K562 (cell line): ENCODE data around the gene RBM26. TPM values are rescaled to one million over a fixed set of nuclear protein-coding genes. Genes with fewer than 3 reads are reported as not detected.

Experiments
- ATAC-seq: fragments of 200-7000 bp; cut with Tn5 transposase; 3 replicates; pipeline ENCODE4 v1.9.1; 2020; ENCODE audit warnings: moderate library complexity
- BruUV-seq: library from RNA; stranded (reverse); fragments of 400-500 nt; replicated peaks from 2 replicates; lab custom pipeline; 2021; lab: Mats Ljungman, UMichigan
- CTCF ChIA-PET: fragments of 300-600 bp; formaldehyde crosslinking; extraction: SDS; loops from one replicate; lab custom pipeline; 2021; ENCODE audit warnings: low intra/inter-chr PET ratio; lab: Yijun Ruan, JAX
- POLR2A ChIA-PET: fragments of 300-600, 350-650 bp; sonication (Branson Sonifier 250); formaldehyde crosslinking; extraction: SDS; loops from one replicate; lab custom pipeline; 2021; ENCODE audit warnings: antibody characterized with exemption, inconsistent platforms; lab: Yijun Ruan, JAX
- DNase-seq, 4 experiments: peaks; one replicate each; pipeline versions ENCODE4 v3.0.0 to v3.0.0-alpha.2; 2011 to 2018; ENCODE audit warnings: low spot score in 3 of 4, mixed read lengths in 3 of 4; ENCODE audit errors: extremely low read depth in 1 of 4
- FAIRE-seq: peaks from 2 replicates; lab custom pipeline; 2011; peaks lifted over from hg19 to GRCh38; lab: Jason Lieb, UNC
- H2AFZ ChIP-seq: 2 replicates; pipeline ENCODE4 v1.6.0; 2011; ENCODE audit warnings: low read depth, low read length, control low read depth, inconsistent platforms
- H3K27ac ChIP-seq: fragments of 200-600 bp; 3 replicates; pipeline ENCODE4 v1.8.0; 2011; ENCODE audit warnings: low read depth, mild to moderate bottlenecking, control low read depth, inconsistent platforms, low read length, moderate library complexity, mixed read lengths; ENCODE audit errors: extremely low read depth
- H3K27me3 ChIP-seq, 2 experiments: fragments of 300-600 bp in 1 of 2; 2 replicates in 1 of 2; 3 replicates in 1 of 2; pipeline versions ENCODE4 v1.6.0 to v1.8.0; 2011; ENCODE audit warnings: inconsistent platforms in 2 of 2, low read length in 2 of 2, mild to moderate bottlenecking in 1 of 2, mixed read lengths in 1 of 2, moderate library complexity in 1 of 2; ENCODE audit not compliant: control insufficient read depth in 2 of 2, insufficient read depth in 2 of 2
- H3K36me3 ChIP-seq: fragments of 300-600 bp; 3 replicates; pipeline ENCODE4 v1.8.0; 2011; ENCODE audit warnings: mild to moderate bottlenecking, low read length, inconsistent platforms; ENCODE audit not compliant: control insufficient read depth, insufficient read depth
- H3K4me1 ChIP-seq, 2 experiments: fragments of 200-600 bp in 1 of 2; replicated peaks in 1 of 2; 2 replicates in 1 of 2; 3 replicates in 1 of 2; pipeline versions ENCODE4 v1.5.1 to v1.8.0; 2011; ENCODE audit warnings: inconsistent platforms in 2 of 2, low read length in 2 of 2, mild to moderate bottlenecking in 1 of 2, mixed read lengths in 1 of 2, moderate library complexity in 1 of 2; ENCODE audit not compliant: control insufficient read depth in 2 of 2, insufficient read depth in 2 of 2
- H3K4me2 ChIP-seq: 2 replicates; pipeline ENCODE4 v1.6.1; 2011; ENCODE audit warnings: low read length, control low read depth, inconsistent platforms, mixed read lengths; ENCODE audit not compliant: insufficient read depth
- H3K4me3 ChIP-seq: fragments of 200-600 bp; sonication (generic), shearing (Covaris generic); 2 replicates; pipeline ENCODE4 v1.5.1; 2016; ENCODE audit warnings: control low read depth, inconsistent platforms
- H3K79me2 ChIP-seq: fragments of 200-600 bp; 3 replicates; pipeline ENCODE4 v1.8.0; 2011; ENCODE audit warnings: low read length, inconsistent platforms; ENCODE audit not compliant: control insufficient read depth, insufficient read depth
- H3K9ac ChIP-seq, 2 experiments: 2 replicates each; pipeline versions ENCODE4 v1.6.0 to v1.6.1; 2011; ENCODE audit warnings: low read depth in 2 of 2, low read length in 2 of 2, control low read depth in 1 of 2, inconsistent platforms in 1 of 2, mild to moderate bottlenecking in 1 of 2, mixed read lengths in 1 of 2; ENCODE audit not compliant: insufficient read depth in 1 of 2
- H3K9me1 ChIP-seq: one replicate; pipeline ENCODE4 v1.6.0; 2011; ENCODE audit warnings: inconsistent platforms, mild to moderate bottlenecking, low read length, moderate library complexity; ENCODE audit not compliant: control insufficient read depth, insufficient read depth
- H3K9me3 ChIP-seq: replicated peaks from 2 replicates; pipeline ENCODE4 v1.5.1; 2011; ENCODE audit warnings: low read depth, low read length, inconsistent platforms; ENCODE audit not compliant: control insufficient read depth, insufficient read depth
- H4K20me1 ChIP-seq: replicated peaks from 2 replicates; pipeline ENCODE4 v1.6.1; 2011; ENCODE audit warnings: low read length, inconsistent platforms, mixed read lengths; ENCODE audit not compliant: control insufficient read depth, insufficient read depth
- BRF1 ChIP-seq: IDR thresholded peaks from 3 replicates; pipeline ENCODE4 v1.6.1; 2011; ENCODE audit warnings: borderline replicate concordance, mild to moderate bottlenecking; ENCODE audit not compliant: insufficient read length; ENCODE audit errors: extremely low read depth
- E2F3 ChIP-seq: fragments of 250-450 bp; sonication (Bioruptor Pico); IDR thresholded peaks from 2 replicates; pipeline ENCODE4 v1.4.0; 2020; ENCODE audit warnings: mild to moderate bottlenecking
- SIN3A ChIP-seq, 2 experiments: fragments of 150-350 bp in 1 of 2; IDR thresholded peaks; 2 replicates each; pipeline ENCODE4 v1.6.1; 2011 to 2016; ENCODE audit warnings: borderline replicate concordance in 2 of 2, low read depth in 2 of 2, low read length in 2 of 2, mild to moderate bottlenecking in 2 of 2, moderate library complexity in 2 of 2; ENCODE audit not compliant: control insufficient read depth in 1 of 2
- ZNF232 ChIP-seq: sonication (generic); formaldehyde crosslinking; IDR thresholded peaks from 2 replicates; pipeline ENCODE4 v1.8.0; 2022; ENCODE audit warnings: mild to moderate bottlenecking, missing genetic modification reagents
- ZNF586 ChIP-seq: fragments of 450-650 bp; formaldehyde crosslinking; conservative IDR thresholded peaks from 2 replicates; pipeline ENCODE4 v1.4.0; 2020; ENCODE audit warnings: mild to moderate bottlenecking, moderate library complexity
- ZNF830 ChIP-seq: fragments of 250-450 bp; sonication (Bioruptor Pico); IDR thresholded peaks from 2 replicates; pipeline ENCODE4 v1.5.0; 2021; ENCODE audit warnings: mild to moderate bottlenecking
- ZZZ3 ChIP-seq: fragments of 450-650 bp; IDR thresholded peaks from 2 replicates; pipeline ENCODE4 v1.6.1; 2016; ENCODE audit warnings: antibody characterized with exemption, mild to moderate bottlenecking, moderate library complexity
- in situ Hi-C: fragments of 300-500 bp; cut with MboI; formaldehyde crosslinking; loops from 4 replicates; pipeline ENCODE4 v1.15.0; 2018; ENCODE audit warnings: inconsistent platforms, mixed read lengths
- intact Hi-C: fragments of 100-400 bp; cut with micrococcal nuclease; formaldehyde crosslinking; loops from 2 replicates; pipeline ENCODE4 v1.14.2; 2022
- polyA plus RNA-seq, 8 experiments: library from polyadenylated mRNA; depleted of rRNA in 4 of 8; stranded (reverse) in 5 of 8; unstranded in 3 of 8; fragments of >200 nt; fragmentation: Nextera tagmentation in 2 of 8; fragmentation: Illumina TruSeq in 1 of 8; extraction: Ambion mirVana in 2 of 8; extraction: Trizol in 1 of 8; gene quantifications; 2 replicates each; pipeline versions ENCODE4 v1.2.1 to v1.2.3, GENCODE V29; 2011 to 2014; ENCODE audit warnings: inconsistent platforms in 1 of 8, missing spikeins in 1 of 8
- total RNA-seq, 7 experiments: library from RNA; depleted of rRNA in 6 of 7; stranded (reverse); fragments of >200 nt in 6 of 7; fragmentation: Illumina TruSeq in 2 of 7; extraction: Trizol in 2 of 7; gene quantifications; 2 replicates each; pipeline versions ENCODE4 v1.2.1 to v1.2.3, GENCODE V29; 2011 to 2021; ENCODE audit warnings: low replicate concordance in 1 of 7
- TF ChIP-seq, protein P1 (sequence below), 2 experiments: fragments of 450-650 bp in 1 of 2; sonication (generic) in 1 of 2; formaldehyde crosslinking; conservative IDR thresholded peaks; 2 replicates each; pipeline versions ENCODE4 v1.4.0 to v1.8.1; 2020 to 2022; ENCODE audit warnings: mild to moderate bottlenecking in 1 of 2, missing genetic modification reagents in 1 of 2
- TF ChIP-seq, protein P2 (sequence below): IDR thresholded peaks from 2 replicates; pipeline ENCODE4 v1.6.1; 2014; ENCODE audit warnings: antibody characterized with exemption
- TF ChIP-seq, protein P3 (sequence below): fragments of 250-450 bp; sonication (Bioruptor Pico); IDR thresholded peaks from 2 replicates; pipeline ENCODE4 v1.8.0; 2021; ENCODE audit warnings: borderline replicate concordance, mild to moderate bottlenecking, moderate library complexity; ENCODE audit not compliant: poor library complexity, severe bottlenecking
- TF ChIP-seq, protein P4 (sequence below), 2 experiments: fragments of 450-650 bp; IDR thresholded peaks; 2 replicates each; pipeline ENCODE4 v1.6.1; 2018; ENCODE audit warnings: mild to moderate bottlenecking in 2 of 2, low read depth in 1 of 2; ENCODE audit not compliant: partially characterized antibody in 2 of 2

Gene RBM26
- total and polyA plus RNA-seq, 9 of the 15 experiments (the other 6 are each of a cell fraction or from before 2014, with no cell fraction given), result 10.0 to 42.4 (median 26.4) TPM

DNA sequence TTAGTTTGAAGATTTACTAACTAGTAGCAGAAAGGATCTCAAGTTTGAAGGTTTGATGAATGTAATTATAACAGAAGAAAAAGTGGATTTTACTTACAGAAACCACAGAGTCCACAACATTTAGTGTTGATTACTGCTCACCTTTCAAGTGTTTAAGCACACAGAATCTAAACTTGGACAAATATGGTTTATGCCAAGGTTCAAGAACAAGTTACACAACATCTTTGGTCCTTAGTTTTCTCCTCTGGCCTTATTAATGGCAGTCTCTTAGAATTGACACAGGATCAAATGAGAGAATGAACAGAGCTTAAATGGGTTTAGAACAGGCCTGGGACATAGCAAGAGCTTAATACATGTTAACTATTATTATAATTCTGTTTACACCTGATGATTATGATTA, 133.0 kb downstream of the RBM26 start:
- no TSS peak for BruUV-seq
- no peak overlapping the region for H3K4me3 ChIP-seq
- intact Hi-C loops, result no loop called here
- no peak for TF ChIP-seq SIN3A (IDR thresholded peaks at IDR 0.05; ENCODE audit: borderline replicate concordance in 2 of 2, control insufficient read depth in 1 of 2, low read depth in 2 of 2, low read length in 2 of 2)
- TF ChIP-seq, protein P1, sequence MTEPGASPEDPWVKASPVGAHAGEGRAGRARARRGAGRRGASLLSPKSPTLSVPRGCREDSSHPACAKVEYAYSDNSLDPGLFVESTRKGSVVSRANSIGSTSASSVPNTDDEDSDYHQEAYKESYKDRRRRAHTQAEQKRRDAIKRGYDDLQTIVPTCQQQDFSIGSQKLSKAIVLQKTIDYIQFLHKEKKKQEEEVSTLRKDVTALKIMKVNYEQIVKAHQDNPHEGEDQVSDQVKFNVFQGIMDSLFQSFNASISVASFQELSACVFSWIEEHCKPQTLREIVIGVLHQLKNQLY (CRISPR knock-in tag; conservative IDR thresholded peaks at IDR 0.05), result no peak
- TF ChIP-seq, protein P2, sequence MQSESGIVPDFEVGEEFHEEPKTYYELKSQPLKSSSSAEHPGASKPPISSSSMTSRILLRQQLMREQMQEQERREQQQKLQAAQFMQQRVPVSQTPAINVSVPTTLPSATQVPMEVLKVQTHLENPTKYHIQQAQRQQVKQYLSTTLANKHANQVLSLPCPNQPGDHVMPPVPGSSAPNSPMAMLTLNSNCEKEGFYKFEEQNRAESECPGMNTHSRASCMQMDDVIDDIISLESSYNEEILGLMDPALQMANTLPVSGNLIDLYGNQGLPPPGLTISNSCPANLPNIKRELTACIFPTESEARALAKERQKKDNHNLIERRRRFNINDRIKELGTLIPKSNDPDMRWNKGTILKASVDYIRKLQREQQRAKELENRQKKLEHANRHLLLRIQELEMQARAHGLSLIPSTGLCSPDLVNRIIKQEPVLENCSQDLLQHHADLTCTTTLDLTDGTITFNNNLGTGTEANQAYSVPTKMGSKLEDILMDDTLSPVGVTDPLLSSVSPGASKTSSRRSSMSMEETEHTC, result no peak
- TF ChIP-seq, protein P3, sequence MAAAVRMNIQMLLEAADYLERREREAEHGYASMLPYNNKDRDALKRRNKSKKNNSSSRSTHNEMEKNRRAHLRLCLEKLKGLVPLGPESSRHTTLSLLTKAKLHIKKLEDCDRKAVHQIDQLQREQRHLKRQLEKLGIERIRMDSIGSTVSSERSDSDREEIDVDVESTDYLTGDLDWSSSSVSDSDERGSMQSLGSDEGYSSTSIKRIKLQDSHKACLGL (CRISPR knock-in tag), result no peak
- TF ChIP-seq, protein P4, sequence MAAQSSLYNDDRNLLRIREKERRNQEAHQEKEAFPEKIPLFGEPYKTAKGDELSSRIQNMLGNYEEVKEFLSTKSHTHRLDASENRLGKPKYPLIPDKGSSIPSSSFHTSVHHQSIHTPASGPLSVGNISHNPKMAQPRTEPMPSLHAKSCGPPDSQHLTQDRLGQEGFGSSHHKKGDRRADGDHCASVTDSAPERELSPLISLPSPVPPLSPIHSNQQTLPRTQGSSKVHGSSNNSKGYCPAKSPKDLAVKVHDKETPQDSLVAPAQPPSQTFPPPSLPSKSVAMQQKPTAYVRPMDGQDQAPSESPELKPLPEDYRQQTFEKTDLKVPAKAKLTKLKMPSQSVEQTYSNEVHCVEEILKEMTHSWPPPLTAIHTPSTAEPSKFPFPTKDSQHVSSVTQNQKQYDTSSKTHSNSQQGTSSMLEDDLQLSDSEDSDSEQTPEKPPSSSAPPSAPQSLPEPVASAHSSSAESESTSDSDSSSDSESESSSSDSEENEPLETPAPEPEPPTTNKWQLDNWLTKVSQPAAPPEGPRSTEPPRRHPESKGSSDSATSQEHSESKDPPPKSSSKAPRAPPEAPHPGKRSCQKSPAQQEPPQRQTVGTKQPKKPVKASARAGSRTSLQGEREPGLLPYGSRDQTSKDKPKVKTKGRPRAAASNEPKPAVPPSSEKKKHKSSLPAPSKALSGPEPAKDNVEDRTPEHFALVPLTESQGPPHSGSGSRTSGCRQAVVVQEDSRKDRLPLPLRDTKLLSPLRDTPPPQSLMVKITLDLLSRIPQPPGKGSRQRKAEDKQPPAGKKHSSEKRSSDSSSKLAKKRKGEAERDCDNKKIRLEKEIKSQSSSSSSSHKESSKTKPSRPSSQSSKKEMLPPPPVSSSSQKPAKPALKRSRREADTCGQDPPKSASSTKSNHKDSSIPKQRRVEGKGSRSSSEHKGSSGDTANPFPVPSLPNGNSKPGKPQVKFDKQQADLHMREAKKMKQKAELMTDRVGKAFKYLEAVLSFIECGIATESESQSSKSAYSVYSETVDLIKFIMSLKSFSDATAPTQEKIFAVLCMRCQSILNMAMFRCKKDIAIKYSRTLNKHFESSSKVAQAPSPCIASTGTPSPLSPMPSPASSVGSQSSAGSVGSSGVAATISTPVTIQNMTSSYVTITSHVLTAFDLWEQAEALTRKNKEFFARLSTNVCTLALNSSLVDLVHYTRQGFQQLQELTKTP (IDR thresholded peaks at IDR 0.05; ENCODE audit: low read depth in 1 of 2, partially characterized antibody in 2 of 2), result no peak
- no peak for TF ChIP-seq BRF1
- no peak for TF ChIP-seq ZNF232 (CRISPR knock-in tag)
- no peak for TF ChIP-seq E2F3 (CRISPR knock-in tag)
- no peak for TF ChIP-seq ZNF586 (CRISPR knock-in tag)
- no peak for TF ChIP-seq ZNF830 (CRISPR knock-in tag)
- TF ChIP-seq ZZZ3, result no peak

More for the DNA sequence above, 133.0 kb downstream of the RBM26 start:
- Histone ChIP-seq H4K20me1 (no peaks in the 10 kb centered on the region), H3K36me3 (no peaks in the 10 kb centered on the region), H3K27ac (no peak overlapping the region), H3K9me1 (no peaks in the 10 kb centered on the region), H3K4me1 (no peaks in the 10 kb centered on the region), H3K9me3 (no peaks in the 10 kb centered on the region), H2AFZ (no peak overlapping the region), H3K79me2 (no peaks in the 10 kb centered on the region), H3K9ac (no peak overlapping the region), H3K4me2 (no peak overlapping the region), H3K27me3 (no peaks in the 10 kb centered on the region)
- in situ Hi-C loops, result no loop called here
- ATAC-seq, result no peak
- CTCF ChIA-PET, result no interaction called here
- POLR2A ChIA-PET, result interaction anchor here (0.7 kb wide), 1 partner anchor 1094 kb away, joined by 3 read pairs; no protein-coding TSS in a partner anchor
- DNase-seq, result no peak
- no peak for FAIRE-seq
